SU-DHL-6 (cell line): Measurements from ENCODE around the gene BBS10.

Experiments used
- EZH2phosphoT487 ChIP-seq: fragments of 200-600 bp; sonication (generic), shearing (Covaris generic); conservative IDR thresholded peaks from 2 replicates; pipeline ENCODE4 v1.6.1; 2018; ENCODE audit warnings: mild to moderate bottlenecking, antibody characterized with exemption, low read length, moderate library complexity, mixed read lengths
- TF ChIP-seq, protein P1 (sequence below): fragments of 200-600 bp; sonication (generic); IDR thresholded peaks from one replicate; pipeline ENCODE4 v1.5.1; 2017; ENCODE audit warnings: antibody characterized with exemption, mild to moderate bottlenecking, low read length, moderate library complexity; ENCODE audit not compliant: insufficient read depth, poor library complexity, severe bottlenecking

DNA sequence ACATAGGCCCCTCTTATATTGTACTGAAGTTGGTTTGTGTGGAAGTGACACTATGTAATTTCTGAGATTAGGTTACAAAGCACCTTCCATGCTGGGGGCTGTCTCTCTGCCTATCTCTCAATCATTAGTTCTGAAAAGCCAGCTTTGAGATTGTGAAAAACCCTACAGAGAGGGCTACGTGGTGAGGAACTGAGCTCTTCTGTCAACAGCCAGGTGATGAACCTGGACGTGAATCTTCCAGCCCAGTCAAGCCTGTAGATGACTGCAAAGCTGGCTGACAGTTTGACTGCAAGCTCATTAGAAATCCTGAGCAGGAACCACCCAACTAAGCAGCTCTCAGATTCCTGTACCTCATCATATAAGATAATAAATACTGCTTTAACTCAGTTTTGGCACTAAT, 36.3 kb upstream of the BBS10 start:
- TF ChIP-seq, protein P1, sequence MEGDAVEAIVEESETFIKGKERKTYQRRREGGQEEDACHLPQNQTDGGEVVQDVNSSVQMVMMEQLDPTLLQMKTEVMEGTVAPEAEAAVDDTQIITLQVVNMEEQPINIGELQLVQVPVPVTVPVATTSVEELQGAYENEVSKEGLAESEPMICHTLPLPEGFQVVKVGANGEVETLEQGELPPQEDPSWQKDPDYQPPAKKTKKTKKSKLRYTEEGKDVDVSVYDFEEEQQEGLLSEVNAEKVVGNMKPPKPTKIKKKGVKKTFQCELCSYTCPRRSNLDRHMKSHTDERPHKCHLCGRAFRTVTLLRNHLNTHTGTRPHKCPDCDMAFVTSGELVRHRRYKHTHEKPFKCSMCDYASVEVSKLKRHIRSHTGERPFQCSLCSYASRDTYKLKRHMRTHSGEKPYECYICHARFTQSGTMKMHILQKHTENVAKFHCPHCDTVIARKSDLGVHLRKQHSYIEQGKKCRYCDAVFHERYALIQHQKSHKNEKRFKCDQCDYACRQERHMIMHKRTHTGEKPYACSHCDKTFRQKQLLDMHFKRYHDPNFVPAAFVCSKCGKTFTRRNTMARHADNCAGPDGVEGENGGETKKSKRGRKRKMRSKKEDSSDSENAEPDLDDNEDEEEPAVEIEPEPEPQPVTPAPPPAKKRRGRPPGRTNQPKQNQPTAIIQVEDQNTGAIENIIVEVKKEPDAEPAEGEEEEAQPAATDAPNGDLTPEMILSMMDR = no peak
- TF ChIP-seq EZH2phosphoT487 = no peak
